Caco-2 (cell line): ENCODE results near the gene PPP6R2. TPM values are rescaled to one million over a fixed set of nuclear protein-coding genes. Genes with fewer than 3 reads are reported as not detected.
A peak's percentile ranks its signal among the peaks of the same experiment; 100 is the strongest.

Experiments used
- BruUV-seq: library from RNA; stranded (reverse); fragments of 400-500 nt; replicated peaks from 2 replicates; lab custom pipeline; 2021; lab: Mats Ljungman, UMichigan
- CTCF ChIA-PET: fragments of 300-600 bp; sonication (Branson Sonifier 250); formaldehyde crosslinking; loops from one replicate; lab custom pipeline; 2022; ENCODE audit warnings: antibody characterized with exemption; lab: Charles Lee
- POLR2A ChIA-PET: fragments of 300-600 bp; sonication (Branson Sonifier 250); formaldehyde crosslinking; loops from one replicate; lab custom pipeline; 2022; ENCODE audit warnings: antibody characterized with exemption; lab: Charles Lee
- DNase-seq, 2 experiments: peaks; one replicate each; pipeline versions ENCODE4 v3.0.0 to v3.0.0-alpha.2; 2020 to 2022
- H3K27me3 ChIP-seq: replicated peaks from 2 replicates; pipeline ENCODE4 v1.6.0; 2011; ENCODE audit warnings: low read length; ENCODE audit not compliant: control insufficient read depth, insufficient read depth
- H3K36me3 ChIP-seq: 2 replicates; pipeline ENCODE4 v1.5.1; 2011; ENCODE audit warnings: low read length; ENCODE audit not compliant: control insufficient read depth, insufficient read depth
- H3K4me1 ChIP-seq: fragments of 250-450 bp; sonication (Bioruptor Pico); 2 replicates; pipeline ENCODE4 v1.5.1; 2020; ENCODE audit warnings: mild to moderate bottlenecking
- H3K4me3 ChIP-seq: 2 replicates; pipeline ENCODE4 v1.5.1; 2011; ENCODE audit warnings: low read depth, mild to moderate bottlenecking, control low read depth, low read length
- H3K9me3 ChIP-seq: fragments of 250-450 bp; sonication (Bioruptor Pico); 2 replicates; pipeline ENCODE4 v1.5.1; 2020; ENCODE audit warnings: mild to moderate bottlenecking, moderate library complexity
- H3K27ac Mint-ChIP-seq: one replicate; pipeline ENCODE4 v1.8.0; 2022; ENCODE audit warnings: mixed read lengths; ENCODE audit not compliant: unreplicated experiment
- H3K27me3 Mint-ChIP-seq: one replicate; pipeline ENCODE4 v1.8.0; 2022; ENCODE audit warnings: mixed read lengths; ENCODE audit not compliant: insufficient read depth, unreplicated experiment
- H3K36me3 Mint-ChIP-seq: one replicate; pipeline ENCODE4 v1.8.0; 2022; ENCODE audit warnings: mild to moderate bottlenecking, mixed read lengths; ENCODE audit not compliant: insufficient read depth, unreplicated experiment
- H3K4me1 Mint-ChIP-seq: one replicate; pipeline ENCODE4 v1.8.0; 2022; ENCODE audit warnings: low read depth, mixed read lengths; ENCODE audit not compliant: unreplicated experiment
- H3K4me3 Mint-ChIP-seq: one replicate; pipeline ENCODE4 v1.8.0; 2022; ENCODE audit warnings: mild to moderate bottlenecking, moderate library complexity, mixed read lengths; ENCODE audit not compliant: unreplicated experiment
- H3K9me3 Mint-ChIP-seq: one replicate; pipeline ENCODE4 v1.8.0; 2022; ENCODE audit warnings: mixed read lengths; ENCODE audit not compliant: unreplicated experiment
- intact Hi-C: fragments of 100-400 bp; cut with micrococcal nuclease; formaldehyde crosslinking; loops from one replicate; pipeline ENCODE4 v1.10.0; 2022; ENCODE audit not compliant: unreplicated experiment
- total RNA-seq: library from RNA; stranded (reverse); gene quantifications from 2 replicates; pipeline ENCODE4 v1.2.3, GENCODE V29; 2022
- TF ChIP-seq, protein P1 (sequence below), 2 experiments: fragments of 200-600 bp in 1 of 2; IDR thresholded peaks; 1 replicate in 1 of 2; 2 replicates in 1 of 2; pipeline versions ENCODE4 v1.5.1 to v1.8.0; 2011 to 2022; ENCODE audit warnings: antibody characterized with exemption in 1 of 2, control low read depth in 1 of 2, inconsistent platforms in 1 of 2, low read depth in 1 of 2, low read length in 1 of 2, mild to moderate bottlenecking in 1 of 2, moderate library complexity in 1 of 2; ENCODE audit not compliant: insufficient read depth in 1 of 2, severe bottlenecking in 1 of 2, unreplicated experiment in 1 of 2

The PPP6R2 gene
- total RNA-seq, 1 experiment from 2014 or later = 60.7 TPM

DNA sequence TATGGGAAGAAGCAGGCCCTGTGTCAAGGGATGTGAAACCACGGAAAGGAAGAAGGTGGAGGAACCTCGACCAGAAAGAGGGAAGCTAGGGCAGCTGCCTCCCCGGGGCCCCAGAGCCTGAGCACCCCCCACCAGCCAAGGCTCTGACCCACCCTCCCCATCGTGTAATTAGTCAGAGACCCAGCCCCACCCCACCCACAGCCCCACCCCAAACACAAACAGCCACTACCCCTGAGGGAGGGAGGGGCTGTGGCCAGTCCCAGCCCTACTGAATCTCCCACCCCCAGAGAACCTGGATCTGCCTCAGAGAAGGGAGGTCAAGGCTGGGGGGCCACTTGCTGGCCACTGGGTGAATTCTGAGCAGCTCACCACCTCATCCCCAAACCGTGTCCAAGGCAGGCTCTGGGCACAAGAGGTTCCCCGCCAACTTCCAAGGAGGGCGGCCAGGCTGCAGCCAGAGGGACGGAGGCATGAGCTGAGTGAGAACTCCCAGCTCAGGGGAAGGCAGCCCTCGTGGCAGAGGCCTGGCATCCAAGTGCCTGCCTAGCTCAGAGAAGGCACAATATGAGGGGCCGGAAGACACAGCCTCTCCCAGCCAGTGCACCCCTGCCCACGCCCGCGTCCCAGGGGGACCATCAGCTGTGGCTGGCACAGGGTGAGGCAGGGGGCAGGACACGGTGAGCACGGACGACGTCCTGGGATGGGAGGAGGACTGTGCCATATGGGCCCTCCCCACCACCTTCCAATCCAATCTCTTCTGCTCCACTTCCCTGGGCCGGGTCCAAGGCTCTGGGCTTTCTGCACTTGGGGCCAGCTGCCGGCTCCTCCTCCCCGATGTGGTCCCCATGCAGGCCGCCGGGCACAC is 38.4 kb upstream of the PPP6R2 start:
- Mint-ChIP-seq H3K27me3 (no peaks in the 10 kb centered on the region), H3K4me3 (peak overlapping the region; percentile 71), H3K4me1 (peaks cover 13% of the 10 kb centered on the region), H3K36me3 (peaks cover 6% of the 10 kb centered on the region), H3K27ac (peak overlapping the region; percentile 89), H3K9me3 (no peaks in the 10 kb centered on the region)
- BruUV-seq = no TSS peak
- intact Hi-C loops = no loop called here
- TF ChIP-seq, protein P1, sequence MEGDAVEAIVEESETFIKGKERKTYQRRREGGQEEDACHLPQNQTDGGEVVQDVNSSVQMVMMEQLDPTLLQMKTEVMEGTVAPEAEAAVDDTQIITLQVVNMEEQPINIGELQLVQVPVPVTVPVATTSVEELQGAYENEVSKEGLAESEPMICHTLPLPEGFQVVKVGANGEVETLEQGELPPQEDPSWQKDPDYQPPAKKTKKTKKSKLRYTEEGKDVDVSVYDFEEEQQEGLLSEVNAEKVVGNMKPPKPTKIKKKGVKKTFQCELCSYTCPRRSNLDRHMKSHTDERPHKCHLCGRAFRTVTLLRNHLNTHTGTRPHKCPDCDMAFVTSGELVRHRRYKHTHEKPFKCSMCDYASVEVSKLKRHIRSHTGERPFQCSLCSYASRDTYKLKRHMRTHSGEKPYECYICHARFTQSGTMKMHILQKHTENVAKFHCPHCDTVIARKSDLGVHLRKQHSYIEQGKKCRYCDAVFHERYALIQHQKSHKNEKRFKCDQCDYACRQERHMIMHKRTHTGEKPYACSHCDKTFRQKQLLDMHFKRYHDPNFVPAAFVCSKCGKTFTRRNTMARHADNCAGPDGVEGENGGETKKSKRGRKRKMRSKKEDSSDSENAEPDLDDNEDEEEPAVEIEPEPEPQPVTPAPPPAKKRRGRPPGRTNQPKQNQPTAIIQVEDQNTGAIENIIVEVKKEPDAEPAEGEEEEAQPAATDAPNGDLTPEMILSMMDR (IDR thresholded peaks at IDR 0.05; ENCODE audit: insufficient read depth in 1 of 2, low read depth in 1 of 2, low read length in 1 of 2, severe bottlenecking in 1 of 2, unreplicated experiment in 1 of 2) = no peak
- CTCF ChIA-PET = interaction anchor here (1.8 kb wide), 1 partner anchor 11 kb away, joined by 8 read pairs; no protein-coding TSS in a partner anchor
- Histone ChIP-seq H3K36me3 (peaks cover 2% of the 10 kb centered on the region), H3K4me3 (no peak overlapping the region), H3K4me1 (peaks cover 43% of the 10 kb centered on the region), H3K9me3 (no peaks in the 10 kb centered on the region), H3K27me3 (no peaks in the 10 kb centered on the region)
- POLR2A ChIA-PET = interaction anchor here (1.0 to 1.5 kb wide), 2 partner anchors 11 to 23 kb away, joined by 4 to 6 read pairs; no protein-coding TSS in a partner anchor
- DNase-seq = no peak

DNA sequence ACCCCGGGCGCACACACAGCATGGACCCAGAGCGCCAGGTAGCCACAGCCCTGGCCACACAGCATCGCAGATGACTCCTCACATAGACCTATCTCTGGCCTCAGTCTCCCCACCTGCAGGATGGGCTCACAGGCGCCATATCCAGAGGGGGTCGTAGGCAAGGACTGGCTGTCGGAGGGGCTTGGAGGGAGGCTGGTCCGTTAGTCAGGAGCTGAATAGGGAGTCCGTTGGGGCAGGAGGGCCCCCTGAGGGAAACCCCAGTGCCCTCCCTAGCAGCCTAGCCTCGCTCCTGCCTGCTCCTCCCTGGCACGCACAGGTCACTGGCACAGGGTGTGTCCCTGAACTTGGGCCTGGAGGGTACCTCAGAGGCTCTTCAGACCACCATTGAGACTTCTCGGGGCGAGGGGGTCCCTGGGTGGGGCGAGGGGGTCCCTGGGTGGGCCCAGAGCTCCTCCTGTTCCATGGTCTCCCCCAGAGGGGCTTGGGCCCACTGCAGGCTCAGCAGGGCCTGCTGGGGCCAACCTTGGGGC is 37.7 kb upstream of the PPP6R2 start:
- BruUV-seq = TSS peak; percentile 20
- peaks cover 13% of the 10 kb centered on the region for H3K4me1 Mint-ChIP-seq
- H3K9me3 Mint-ChIP-seq = no peaks in the 10 kb centered on the region
- no peak for DNase-seq
- H3K9me3 ChIP-seq = no peaks in the 10 kb centered on the region
- peak overlapping the region; percentile 71 for H3K4me3 Mint-ChIP-seq
- no peaks in the 10 kb centered on the region for H3K27me3 ChIP-seq
- H3K36me3 ChIP-seq = peaks cover 2% of the 10 kb centered on the region
- ChIA-PET POLR2A (interaction anchor here (2.6 kb wide), 1 partner anchor 12 kb away, joined by 25 read pairs; no protein-coding TSS in a partner anchor), CTCF (interaction anchor here (1.8 kb wide), 1 partner anchor 11 kb away, joined by 8 read pairs; no protein-coding TSS in a partner anchor)
- TF ChIP-seq, protein P1 (IDR thresholded peaks at IDR 0.05; ENCODE audit: insufficient read depth in 1 of 2, low read depth in 1 of 2, low read length in 1 of 2, severe bottlenecking in 1 of 2, unreplicated experiment in 1 of 2) = no peak
- H3K36me3 Mint-ChIP-seq = peaks cover 6% of the 10 kb centered on the region
- H3K4me3 ChIP-seq = no peak overlapping the region; the same call in 1 of the 2 replicates
- H3K4me1 ChIP-seq = peaks cover 43% of the 10 kb centered on the region
- H3K27ac Mint-ChIP-seq = peak overlapping the region; percentile 53
- intact Hi-C loops = no loop called here
- H3K27me3 Mint-ChIP-seq = no peaks in the 10 kb centered on the region

- Mint-ChIP-seq H3K4me1 (peaks cover 13% of the 10 kb centered on the region), H3K36me3 (peaks cover 6% of the 10 kb centered on the region), H3K9me3 (no peaks in the 10 kb centered on the region), H3K27ac (peak overlapping the region; percentile 53), H3K4me3 (peak overlapping the region; percentile 71), H3K27me3 (no peaks in the 10 kb centered on the region)
- Histone ChIP-seq H3K4me1 (peaks cover 39% of the 10 kb centered on the region), H3K36me3 (peaks cover 2% of the 10 kb centered on the region), H3K27me3 (no peaks in the 10 kb centered on the region), H3K9me3 (no peaks in the 10 kb centered on the region), H3K4me3 (peak overlapping the region; percentile 49)
- no peak for DNase-seq
- intact Hi-C loops = no loop called here
- BruUV-seq = no TSS peak
- CTCF ChIA-PET = interaction anchor here (0.6 to 1.5 kb wide), 4 partner anchors 12 to 396 kb away, joined by 3 to 6 read pairs (median 4); no protein-coding TSS in a partner anchor
- POLR2A ChIA-PET = interaction anchor here (2.6 kb wide), 1 partner anchor 12 kb away, joined by 25 read pairs; no protein-coding TSS in a partner anchor
- TF ChIP-seq, protein P1 (IDR thresholded peaks at IDR 0.05; ENCODE audit: insufficient read depth in 1 of 2, low read depth in 1 of 2, low read length in 1 of 2, severe bottlenecking in 1 of 2, unreplicated experiment in 1 of 2) = no peak
Observed at GRCh38 chr22:50305923-50306566, 37.1 kb upstream of the PPP6R2 start.
